Heart left ventricle (tissue), 16 donors: ENCODE data around the gene PPIP5K2. TPM values are rescaled to one million over a fixed set of nuclear protein-coding genes. Genes with fewer than 3 reads are reported as not detected.

Experiments
- ATAC-seq, 4 donors: fragments of 200-7000 bp; cut with Tn5 transposase; one replicate each; pipeline ENCODE4 v1.9.1; 2020 to 2022; ENCODE audit warnings: moderate library complexity in 4 of 4, mild to moderate bottlenecking in 3 of 4, moderate number of reproducible peaks in 1 of 4
- DNase-seq, 5 donors: peaks; one replicate each; pipeline ENCODE4 v3.0.0-alpha.2; 2020
- H3K27ac ChIP-seq, 12 donors: fragments of 200-600 bp; sonication (generic) in 4 of 12; one replicate each; pipeline versions ENCODE4 v1.5.0 to v1.8.0; 2016 to 2022; ENCODE audit warnings: mild to moderate bottlenecking in 2 of 12
- H3K27me3 ChIP-seq, 9 donors: fragments of 200-600 bp; sonication (generic) in 2 of 9; one replicate each; pipeline versions ENCODE4 v1.5.1 to v1.8.0; 2016 to 2022; ENCODE audit warnings: mild to moderate bottlenecking in 3 of 9
- H3K36me3 ChIP-seq, 9 donors: fragments of 200-600 bp; sonication (generic) in 2 of 9; one replicate each; pipeline versions ENCODE4 v1.5.0 to v1.8.0; 2018 to 2022; ENCODE audit warnings: mild to moderate bottlenecking in 2 of 9
- H3K4me1 ChIP-seq, 12 donors: fragments of 200-600 bp; sonication (generic) in 4 of 12; one replicate each; pipeline versions ENCODE4 v1.5.0 to v1.8.0; 2016 to 2022; ENCODE audit warnings: mild to moderate bottlenecking in 3 of 12
- H3K4me3 ChIP-seq, 12 donors: fragments of 200-600 bp; sonication (generic) in 4 of 12; one replicate each; pipeline versions ENCODE4 v1.5.0 to v1.8.0; 2017 to 2022; ENCODE audit warnings: mild to moderate bottlenecking in 9 of 12, moderate library complexity in 4 of 12
- H3K9me3 ChIP-seq, 12 donors: fragments of 200-600 bp; sonication (generic) in 4 of 12; one replicate each; pipeline versions ENCODE4 v1.5.0 to v1.8.0; 2016 to 2022; ENCODE audit warnings: mild to moderate bottlenecking in 1 of 12
- POLR2A ChIP-seq, 2 donors: fragments of 450-650 bp; IDR thresholded peaks; one replicate each; pipeline ENCODE4 v1.6.1; 2017; ENCODE audit warnings: antibody characterized with exemption in 2 of 2, mild to moderate bottlenecking in 2 of 2, moderate library complexity in 2 of 2
- WGBS, 4 donors: extraction: QIAGEN DNeasy Blood & Tissue Kit in 2 of 4; methylation state at CpG; one replicate each; pipeline versions ENCODE4 v1.1.5 to v1.1.7; 2013 to 2018; 5-methylcytosine and 5-hydroxymethylcytosine counted together
- intact Hi-C, 10 donors: fragments of 100-400 bp; cut with DNase I; formaldehyde crosslinking; loops; one replicate each; pipeline versions ENCODE4 v1.11.1 to v1.14.2; 2022
- polyA plus RNA-seq, 2 donors: library from polyadenylated mRNA; stranded (reverse); fragments of 200-250 nt; gene quantifications; one replicate each; pipeline ENCODE4 v1.2.3, GENCODE V29; 2013
- total RNA-seq, 9 donors: library from RNA; depleted of rRNA in 2 of 9; stranded (reverse); fragments of >200 nt in 2 of 9; fragmentation: NEBNext Ultra II Directional in 3 of 9; extraction: Animal tissue kit (Norgen Biotek cat#: 25700) in 3 of 9; gene quantifications; one replicate each; pipeline versions ENCODE4 v1.1.0 to v1.2.4, GENCODE V29; 2016 to 2023
- TF ChIP-seq, protein P1 (sequence below), 12 donors: fragments of 200-600 bp; sonication (generic) in 4 of 12; IDR thresholded peaks; one replicate each; pipeline versions ENCODE4 v1.5.0 to v1.8.0; 2018 to 2022; ENCODE audit warnings: antibody characterized with exemption in 12 of 12, mild to moderate bottlenecking in 5 of 12
- donor health status: ischemic (EF 13 %, LVEDD 7.1; RV severe dilation, severe dysfunction).
- donor health status: healthy with polysubstance abuse.
- donor health status: DM: no; HTN: yes; CAD: no.
- donor health status: DM: no; HTN: no; CAD: no.
- donor health status: ischemic (EF 25% LVEDD 6.9; RV normal size, moderate dysfunction).
- donor health status: ischemic (EF 25% LVEDD 5.7; RV mildly dilated, moderate dysfunction).
- donor health status: healthy.
- donor health status: DM: yes; HTN: yes; CAD: no.
- donor health status: ischemic (EF 35%, LVEDD 5.7; RV mildly dilated, moderate dysfunction).
- donor health status: nonischemic (EF 11% LVEDD 7.7; RV severe dilation, severe dysfunction).
- donor health status: DM: yes; HTN: yes; CAD: no.
- donor health status: PGD.
- donor health status: ischemic (EF 29% LVEDD 5.4; RV normal size, mild dysfunction).
- donor health status: nonischemic (EF 23%, LVEDD 6.1; RV moderate dilation, normal function).

Gene PPIP5K2
- total and polyA plus RNA-seq, 11 donors: 16.6 to 59.8 (median 38.9) TPM

DNA sequence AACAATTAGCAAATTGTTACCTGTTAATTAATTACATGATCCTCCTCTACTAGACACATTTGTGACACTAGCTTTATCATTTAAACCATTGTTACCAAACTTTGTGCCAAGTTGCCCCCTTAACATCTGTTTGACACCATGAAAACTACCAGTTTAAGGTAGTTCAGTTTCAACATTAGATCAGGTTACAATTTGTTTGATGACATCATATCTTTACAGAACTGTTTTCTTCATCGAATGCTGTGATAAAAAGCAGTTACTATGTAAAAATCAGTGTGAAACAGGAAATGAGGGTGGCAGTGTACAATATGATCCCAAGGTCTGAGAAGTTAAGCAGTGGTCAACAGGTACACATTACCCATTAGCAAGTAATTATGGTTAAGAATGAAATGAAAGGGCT lies 17.9 kb upstream of the PPIP5K2 start:
- Histone ChIP-seq H3K4me3 (no peak overlapping the region), H3K27ac (no peak overlapping the region), H3K36me3 (peaks cover 0 to 75% (median 48%) of the 10 kb centered on the region in 9 donors), H3K27me3 (no peaks in the 10 kb centered on the region), H3K4me1 (no peaks in the 10 kb centered on the region), H3K9me3 (no peaks in the 10 kb centered on the region)
- 82 to 100% (median 84%) methylated on average over 1 of the region's 1 CpG for WGBS, 4 donors
- intact Hi-C loops: no loop called here
- ATAC-seq (no peak), DNase-seq (no peak)
- TF ChIP-seq POLR2A (IDR thresholded peaks at IDR 0.05): no peak
- TF ChIP-seq, protein P1, sequence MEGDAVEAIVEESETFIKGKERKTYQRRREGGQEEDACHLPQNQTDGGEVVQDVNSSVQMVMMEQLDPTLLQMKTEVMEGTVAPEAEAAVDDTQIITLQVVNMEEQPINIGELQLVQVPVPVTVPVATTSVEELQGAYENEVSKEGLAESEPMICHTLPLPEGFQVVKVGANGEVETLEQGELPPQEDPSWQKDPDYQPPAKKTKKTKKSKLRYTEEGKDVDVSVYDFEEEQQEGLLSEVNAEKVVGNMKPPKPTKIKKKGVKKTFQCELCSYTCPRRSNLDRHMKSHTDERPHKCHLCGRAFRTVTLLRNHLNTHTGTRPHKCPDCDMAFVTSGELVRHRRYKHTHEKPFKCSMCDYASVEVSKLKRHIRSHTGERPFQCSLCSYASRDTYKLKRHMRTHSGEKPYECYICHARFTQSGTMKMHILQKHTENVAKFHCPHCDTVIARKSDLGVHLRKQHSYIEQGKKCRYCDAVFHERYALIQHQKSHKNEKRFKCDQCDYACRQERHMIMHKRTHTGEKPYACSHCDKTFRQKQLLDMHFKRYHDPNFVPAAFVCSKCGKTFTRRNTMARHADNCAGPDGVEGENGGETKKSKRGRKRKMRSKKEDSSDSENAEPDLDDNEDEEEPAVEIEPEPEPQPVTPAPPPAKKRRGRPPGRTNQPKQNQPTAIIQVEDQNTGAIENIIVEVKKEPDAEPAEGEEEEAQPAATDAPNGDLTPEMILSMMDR (IDR thresholded peaks at IDR 0.05): no peak

- ATAC-seq: no peak
- TF ChIP-seq, protein P1 (IDR thresholded peaks at IDR 0.05): no peak
- intact Hi-C loops: no loop called here
- no peaks in the 10 kb centered on the region for H3K27me3 ChIP-seq
- H3K4me1 ChIP-seq: peaks cover 0 to 16% (median 0%) of the 10 kb centered on the region in 12 donors
- H3K27ac ChIP-seq: no peak overlapping the region
- DNase-seq: no peak
- peaks cover 0 to 48% (median 20%) of the 10 kb centered on the region in 9 donors for H3K36me3 ChIP-seq
- H3K4me3 ChIP-seq: no peak overlapping the region
- H3K9me3 ChIP-seq: no peaks in the 10 kb centered on the region
- 69 to 97% (median 83%) methylated on average over 2 of the region's 2 CpGs for WGBS, 4 donors
These were observed 12.0 kb upstream of the PPIP5K2 start for GRCh38 chr5:103108086-103108485.

DNA sequence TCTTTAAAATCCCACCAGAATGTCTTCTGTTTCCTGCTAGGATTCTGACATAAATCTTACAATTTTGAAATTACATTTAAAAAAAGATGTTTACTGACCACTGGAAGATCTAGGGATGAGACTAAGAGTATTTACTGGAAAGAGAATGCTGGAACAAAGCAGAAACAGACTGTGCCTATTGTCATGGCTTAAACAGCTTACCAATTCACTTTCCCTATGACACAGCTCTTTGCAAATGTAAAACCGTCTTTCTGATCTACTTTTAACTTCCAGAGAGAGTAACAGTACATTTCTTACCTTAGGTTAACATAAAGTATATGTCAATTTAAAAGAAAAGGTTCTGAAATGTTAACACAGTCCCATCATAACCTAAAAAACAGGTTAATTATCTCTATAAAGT lies 10.8 kb upstream of the PPIP5K2 start:
- Histone ChIP-seq H3K4me3 (no peak overlapping the region), H3K4me1 (peaks cover 0 to 16% (median 0%) of the 10 kb centered on the region in 12 donors), H3K27me3 (no peaks in the 10 kb centered on the region), H3K36me3 (peaks cover 0 to 36% (median 9%) of the 10 kb centered on the region in 9 donors), H3K27ac (no peak overlapping the region), H3K9me3 (no peaks in the 10 kb centered on the region)
- 82 to 87% (median 83%) methylated on average over 1 of the region's 1 CpG for WGBS, 4 donors
- ATAC-seq (no peak), DNase-seq (no peak)
- TF ChIP-seq POLR2A (IDR thresholded peaks at IDR 0.05): no peak
- TF ChIP-seq, protein P1 (IDR thresholded peaks at IDR 0.05): no peak
- intact Hi-C loops: no loop called here

DNA sequence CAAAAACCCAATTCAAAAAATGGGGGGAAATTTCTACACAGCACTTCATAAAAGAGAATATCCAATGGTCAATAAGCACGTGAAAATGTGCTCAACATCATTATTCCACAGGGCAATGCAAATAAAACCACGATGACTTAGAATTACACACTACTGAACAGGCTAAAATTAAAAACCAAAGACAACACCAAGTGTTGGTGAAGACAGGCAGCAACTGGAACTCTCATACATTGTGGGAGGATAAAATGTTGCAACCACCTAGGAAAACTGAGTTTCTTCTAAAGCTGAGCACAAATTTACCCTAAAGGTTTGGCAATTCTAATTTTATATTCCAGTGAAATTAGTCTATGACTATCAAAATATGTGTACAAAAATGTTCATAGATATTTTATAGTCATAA lies 9.7 kb upstream of the PPIP5K2 start:
- WGBS, 4 donors: 96 to 98% (median 98%) methylated on average over 2 of the region's 2 CpGs
- intact Hi-C loops: no loop called here
- H3K27me3 ChIP-seq: no peaks in the 10 kb centered on the region

More for the DNA sequence above, 9.7 kb upstream of the PPIP5K2 start:
- no peak overlapping the region for H3K27ac ChIP-seq
- H3K9me3 ChIP-seq: no peaks in the 10 kb centered on the region
- DNase-seq: no peak
- peaks cover 0 to 25% (median 8%) of the 10 kb centered on the region in 9 donors for H3K36me3 ChIP-seq
- TF ChIP-seq, protein P1 (IDR thresholded peaks at IDR 0.05): no peak
- no peak for TF ChIP-seq POLR2A (IDR thresholded peaks at IDR 0.05)
- no peak overlapping the region for H3K4me3 ChIP-seq
- H3K4me1 ChIP-seq: peaks cover 0 to 16% (median 0%) of the 10 kb centered on the region in 12 donors
- ATAC-seq: no peak
